DOHH2 (cell line): ENCODE data around the gene HHAT.

Experiments used
- H3F3A ChIP-seq: fragments of 200-600 bp; sonication (generic), shearing (Covaris generic); 2 replicates; pipeline ENCODE4 v1.6.0; 2016; ENCODE audit warnings: antibody characterized with exemption, mild to moderate bottlenecking; ENCODE audit not compliant: control insufficient read depth, insufficient read depth
- H3K27ac ChIP-seq: fragments of 200-600 bp; sonication (generic); 2 replicates; pipeline ENCODE4 v1.5.1; 2014; ENCODE audit warnings: low read depth, mild to moderate bottlenecking, low read length, moderate library complexity
- H3K27me3 ChIP-seq: fragments of 200-600 bp; sonication (generic); 2 replicates; pipeline ENCODE4 v1.6.1; 2014; ENCODE audit warnings: mild to moderate bottlenecking, low read length, mixed read lengths; ENCODE audit not compliant: control insufficient read depth
- H3K36me3 ChIP-seq: fragments of 200-600 bp; sonication (generic); 2 replicates; pipeline ENCODE4 v1.6.1; 2014; ENCODE audit warnings: mild to moderate bottlenecking, low read length, moderate library complexity, mixed read lengths; ENCODE audit not compliant: control insufficient read depth
- H3K4me1 ChIP-seq: fragments of 200-600 bp; sonication (generic); 2 replicates; pipeline ENCODE4 v1.6.1; 2014; ENCODE audit warnings: mild to moderate bottlenecking, low read length, mixed read lengths; ENCODE audit not compliant: control insufficient read depth
- H3K4me2 ChIP-seq: fragments of 200-600 bp; sonication (generic); 2 replicates; pipeline ENCODE4 v1.6.0; 2014; ENCODE audit warnings: mild to moderate bottlenecking, low read length, moderate library complexity
- H3K4me3 ChIP-seq: fragments of 200-600 bp; sonication (generic); 2 replicates; pipeline ENCODE4 v1.5.1; 2014; ENCODE audit warnings: mild to moderate bottlenecking, low read length, mixed read lengths
- H3K79me2 ChIP-seq: fragments of 200-600 bp; sonication (generic); 2 replicates; pipeline ENCODE4 v1.6.1; 2014; ENCODE audit warnings: mild to moderate bottlenecking, low read length, mixed read lengths; ENCODE audit not compliant: control insufficient read depth
- H3K9me2 ChIP-seq: fragments of 200-600 bp; sonication (generic); replicated peaks from 2 replicates; pipeline ENCODE4 v1.6.1; 2014; ENCODE audit warnings: mild to moderate bottlenecking, low read length, mixed read lengths; ENCODE audit not compliant: control insufficient read depth
- H3K9me3 ChIP-seq: fragments of 200-600 bp; sonication (generic); 2 replicates; pipeline ENCODE4 v1.6.1; 2014; ENCODE audit warnings: antibody characterized with exemption, low read length, mixed read lengths; ENCODE audit not compliant: control insufficient read depth, insufficient read depth
- H4K20me1 ChIP-seq: fragments of 200-600 bp; sonication (generic); 2 replicates; pipeline ENCODE4 v1.6.0; 2014; ENCODE audit warnings: low read depth, mild to moderate bottlenecking, antibody characterized with exemption, low read length, moderate library complexity; ENCODE audit not compliant: control insufficient read depth, insufficient read depth
- CTCF ChIP-seq: fragments of 200-600 bp; sonication (generic); IDR thresholded peaks from one replicate; pipeline ENCODE4 v1.5.1; 2014; ENCODE audit warnings: antibody characterized with exemption, mild to moderate bottlenecking, low read depth, low read length; ENCODE audit not compliant: poor library complexity, severe bottlenecking
- EZH2phosphoT487 ChIP-seq: fragments of 200-600 bp; sonication (generic); IDR thresholded peaks from 2 replicates; pipeline ENCODE4 v1.6.1; 2017; ENCODE audit warnings: borderline replicate concordance, mild to moderate bottlenecking, antibody characterized with exemption, low read length, moderate library complexity, mixed read lengths

The HHAT gene

GRCh38 chr1:210505601-210506496 is 177.1 kb downstream of the HHAT start:
- TF ChIP-seq EZH2phosphoT487 (no peak), CTCF (no peak)
- Histone ChIP-seq H4K20me1 (no peaks in the 10 kb centered on the region), H3K4me1 (no peaks in the 10 kb centered on the region), H3K79me2 (no peaks in the 10 kb centered on the region), H3K4me2 (no peak overlapping the region), H3K27ac (no peak overlapping the region), H3F3A (no peaks in the 10 kb centered on the region), H3K27me3 (no peaks in the 10 kb centered on the region), H3K9me2 (no peaks in the 10 kb centered on the region), H3K36me3 (no peaks in the 10 kb centered on the region), H3K9me3 (no peaks in the 10 kb centered on the region), H3K4me3 (no peak overlapping the region)

GRCh38 chr1:210506689-210507088 is 178.0 kb downstream of the HHAT start:
- H3K9me3 ChIP-seq: no peaks in the 10 kb centered on the region
- no peak overlapping the region for H3K4me3 ChIP-seq
- no peaks in the 10 kb centered on the region for H3K79me2 ChIP-seq
- no peaks in the 10 kb centered on the region for H3K36me3 ChIP-seq
- H3K27me3 ChIP-seq: no peaks in the 10 kb centered on the region
- no peak overlapping the region for H3K4me2 ChIP-seq
- no peak overlapping the region for H3K27ac ChIP-seq
- no peaks in the 10 kb centered on the region for H3K4me1 ChIP-seq
- H3F3A ChIP-seq: no peaks in the 10 kb centered on the region
- H3K9me2 ChIP-seq: no peaks in the 10 kb centered on the region
- H4K20me1 ChIP-seq: no peaks in the 10 kb centered on the region
- TF ChIP-seq EZH2phosphoT487: no peak
- no peak for TF ChIP-seq CTCF

- Histone ChIP-seq H3K4me3 (no peak overlapping the region), H3K79me2 (no peaks in the 10 kb centered on the region), H3K9me3 (no peaks in the 10 kb centered on the region), H4K20me1 (no peaks in the 10 kb centered on the region), H3K4me2 (no peak overlapping the region), H3K9me2 (no peaks in the 10 kb centered on the region), H3K36me3 (no peaks in the 10 kb centered on the region), H3K4me1 (no peaks in the 10 kb centered on the region), H3F3A (no peaks in the 10 kb centered on the region), H3K27ac (no peak overlapping the region), H3K27me3 (no peaks in the 10 kb centered on the region)
- TF ChIP-seq CTCF (no peak), EZH2phosphoT487 (no peak)
Measured at GRCh38 chr1:210516092-210516656, 187.5 kb downstream of the HHAT start.
